Sigmoid colon (tissue), 7 donors: ENCODE data around the gene CP. TPM values are rescaled to one million over a fixed set of nuclear protein-coding genes. Genes with fewer than 3 reads are reported as not detected.

Source experiments
- DNase-seq: peaks from one replicate; pipeline ENCODE4 v3.0.0-alpha.2; 2019
- H3K27ac ChIP-seq, 4 donors: fragments of 200-600 bp; sonication (generic); one replicate each; pipeline ENCODE4 v1.5.1; 2016 to 2019; ENCODE audit warnings: mild to moderate bottlenecking in 1 of 4
- H3K27me3 ChIP-seq, 3 donors: fragments of 200-600 bp; sonication (generic); one replicate each; pipeline ENCODE4 v1.5.1; 2019; ENCODE audit warnings: mild to moderate bottlenecking in 1 of 3
- H3K36me3 ChIP-seq, 4 donors: fragments of 200-600 bp; sonication (generic); one replicate each; pipeline ENCODE4 v1.5.1; 2016 to 2019
- H3K4me1 ChIP-seq, 4 donors: fragments of 200-600 bp; sonication (generic); one replicate each; pipeline ENCODE4 v1.5.1; 2017 to 2019
- H3K4me3 ChIP-seq, 4 donors: fragments of 200-600 bp; sonication (generic); one replicate each; pipeline ENCODE4 v1.5.1; 2017 to 2019; ENCODE audit warnings: mild to moderate bottlenecking in 2 of 4, moderate library complexity in 1 of 4
- H3K9me3 ChIP-seq, 4 donors: fragments of 200-600 bp in 3 of 4; sonication (generic) in 3 of 4; one replicate each; pipeline versions ENCODE4 v1.5.1 to v1.6.1; 2013 to 2019
- CTCF ChIP-seq, 4 experiments: fragments of 450-650 bp in 3 of 4; fragments of 200-600 bp in 1 of 4; IDR thresholded peaks; one replicate each; pipeline ENCODE4 v1.5.1; 2016 to 2019; ENCODE audit warnings: antibody characterized with exemption in 4 of 4, mild to moderate bottlenecking in 3 of 4, moderate library complexity in 2 of 4
- EP300 ChIP-seq, 4 donors: sonication (generic); formaldehyde crosslinking; IDR thresholded peaks; one replicate each; pipeline ENCODE4 v1.6.1; 2017; ENCODE audit warnings: antibody characterized with exemption in 4 of 4
- POLR2A ChIP-seq, 2 donors: fragments of 450-650 bp; IDR thresholded peaks; one replicate each; pipeline ENCODE4 v1.6.1; 2016; ENCODE audit warnings: antibody characterized with exemption in 2 of 2, mild to moderate bottlenecking in 2 of 2, moderate library complexity in 2 of 2
- POLR2AphosphoS5 ChIP-seq, 4 donors: sonication (generic); formaldehyde crosslinking; IDR thresholded peaks; one replicate each; pipeline ENCODE4 v1.6.1; 2017; ENCODE audit warnings: antibody characterized with exemption in 4 of 4
- WGBS, 2 donors: extraction: QIAGEN DNeasy Blood & Tissue Kit; methylation state at CpG; one replicate each; pipeline ENCODE4 v1.1.7; 2013; 5-methylcytosine and 5-hydroxymethylcytosine counted together
- intact Hi-C: fragments of 100-400 bp; cut with DNase I; formaldehyde crosslinking; loops from one replicate; pipeline ENCODE4 v1.15.1; 2023
- polyA plus RNA-seq, 3 donors: library from polyadenylated mRNA; stranded (reverse); fragments of 200-250 nt; gene quantifications; one replicate each; pipeline ENCODE4 v1.2.3, GENCODE V29; 2013
- total RNA-seq, 4 donors: library from RNA; depleted of rRNA; stranded (reverse); fragments of >200 nt; gene quantifications; one replicate each; pipeline ENCODE4 v1.1.0, GENCODE V29; 2016
- donor health status: healthy with polysubstance abuse.
- donor health status: Bipolar disorder and iron deficiency.
- donor health status: healthy.

CP gene
- total and polyA plus RNA-seq, 7 donors = 0.69 to 13.2 (median 6.6) TPM

DNA sequence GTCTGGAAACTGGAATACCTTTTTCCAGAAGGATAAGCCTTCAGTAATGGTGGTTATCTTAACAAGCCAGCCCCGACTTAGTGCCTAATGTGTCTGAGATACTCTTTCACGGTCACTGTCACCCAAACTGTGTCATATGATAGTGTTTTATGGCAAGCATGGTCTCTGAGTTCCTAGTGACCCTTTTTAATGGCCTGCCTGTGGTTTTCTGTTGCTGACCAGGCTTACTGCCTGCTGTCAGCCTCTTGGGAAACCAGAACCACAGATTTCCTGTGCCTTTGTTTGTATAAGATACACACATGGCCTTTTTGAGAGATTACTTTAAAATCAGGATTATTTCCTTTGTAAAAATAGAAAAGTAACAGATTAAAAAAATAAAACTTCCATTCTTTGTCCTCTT lies 69.8 kb downstream of the CP start:
- no peak overlapping the region for H3K27ac ChIP-seq
- intact Hi-C loops = no loop called here
- H3K36me3 ChIP-seq = peaks cover 0 to 64% (median 6%) of the 10 kb centered on the region in 4 donors
- H3K27me3 ChIP-seq = no peaks in the 10 kb centered on the region
- H3K4me3 ChIP-seq = no peak overlapping the region
- no peaks in the 10 kb centered on the region for H3K9me3 ChIP-seq
- TF ChIP-seq POLR2AphosphoS5 (IDR thresholded peaks at IDR 0.05) (no peak), EP300 (IDR thresholded peaks at IDR 0.05) (no peak), CTCF (IDR thresholded peaks at IDR 0.05) (no peak), POLR2A (IDR thresholded peaks at IDR 0.05) (no peak)
- 58 to 84% methylated on average over 2 of the region's 2 CpGs for WGBS, 2 donors
- H3K4me1 ChIP-seq = no peaks in the 10 kb centered on the region
- no peak for DNase-seq

DNA sequence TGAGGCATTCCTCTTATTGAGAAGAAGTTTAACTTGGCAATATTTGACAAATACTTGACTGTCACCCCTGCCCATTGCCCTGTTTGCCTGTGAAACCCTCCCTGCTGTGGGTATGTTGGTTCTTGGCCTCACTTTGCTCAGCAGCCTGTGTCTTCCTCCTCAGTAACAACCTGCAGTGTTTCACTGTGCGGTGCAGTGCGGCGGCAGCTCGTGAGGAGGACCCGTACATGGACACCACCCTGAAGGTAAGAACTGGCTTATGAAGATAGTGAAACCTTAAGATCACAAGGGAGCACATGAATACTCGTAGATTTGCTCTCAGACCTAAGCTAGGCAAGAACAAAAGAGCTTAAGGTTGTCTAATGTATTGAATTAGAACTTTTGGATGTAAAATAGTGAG lies 71.2 kb downstream of the CP start:
- Histone ChIP-seq H3K4me3 (no peak overlapping the region), H3K4me1 (no peaks in the 10 kb centered on the region), H3K36me3 (peaks cover 0 to 65% (median 1%) of the 10 kb centered on the region in 4 donors), H3K9me3 (no peaks in the 10 kb centered on the region), H3K27ac (no peak overlapping the region), H3K27me3 (no peaks in the 10 kb centered on the region)
- intact Hi-C loops = no loop called here
- no peak for DNase-seq
- TF ChIP-seq POLR2A (IDR thresholded peaks at IDR 0.05) (no peak), EP300 (IDR thresholded peaks at IDR 0.05) (no peak), POLR2AphosphoS5 (IDR thresholded peaks at IDR 0.05) (no peak), CTCF (IDR thresholded peaks at IDR 0.05) (no peak)
- WGBS, 2 donors = 95 to 97% methylated on average over 6 of the region's 6 CpGs

- peaks cover 0 to 44% (median 11%) of the 10 kb centered on the region in 4 donors for H3K36me3 ChIP-seq
- 69 to 95% methylated on average over 1 of the region's 1 CpG for WGBS, 2 donors
Observed at GRCh38 chr3:149145974-149146373, 75.7 kb downstream of the CP start.

GRCh38 chr3:149145356-149145755 lies 76.3 kb downstream of the CP start:
- no peak overlapping the region for H3K4me3 ChIP-seq
- no peaks in the 10 kb centered on the region for H3K9me3 ChIP-seq
- peaks cover 0 to 39% (median 11%) of the 10 kb centered on the region in 4 donors for H3K36me3 ChIP-seq
- no peaks in the 10 kb centered on the region for H3K27me3 ChIP-seq
- no peak for DNase-seq
- H3K27ac ChIP-seq = no peak overlapping the region
- intact Hi-C loops = no loop called here
- TF ChIP-seq POLR2A (IDR thresholded peaks at IDR 0.05) (no peak), EP300 (IDR thresholded peaks at IDR 0.05) (no peak), POLR2AphosphoS5 (IDR thresholded peaks at IDR 0.05) (no peak), CTCF (IDR thresholded peaks at IDR 0.05) (no peak)
- WGBS, 2 donors = 75 to 93% methylated on average over 2 of the region's 2 CpGs
- H3K4me1 ChIP-seq = no peaks in the 10 kb centered on the region

More at GRCh38 chr3:149145974-149146373, 75.7 kb downstream of the CP start:
- H3K9me3 ChIP-seq = no peaks in the 10 kb centered on the region
- intact Hi-C loops = no loop called here
- no peak overlapping the region for H3K4me3 ChIP-seq
- no peaks in the 10 kb centered on the region for H3K4me1 ChIP-seq
- H3K27ac ChIP-seq = peak overlapping the region in 1 of 4 donors; percentile 32
- no peaks in the 10 kb centered on the region for H3K27me3 ChIP-seq
- TF ChIP-seq POLR2A (IDR thresholded peaks at IDR 0.05) (no peak), POLR2AphosphoS5 (IDR thresholded peaks at IDR 0.05) (no peak), EP300 (IDR thresholded peaks at IDR 0.05) (no peak), CTCF (IDR thresholded peaks at IDR 0.05) (no peak)
- no peak for DNase-seq

DNA sequence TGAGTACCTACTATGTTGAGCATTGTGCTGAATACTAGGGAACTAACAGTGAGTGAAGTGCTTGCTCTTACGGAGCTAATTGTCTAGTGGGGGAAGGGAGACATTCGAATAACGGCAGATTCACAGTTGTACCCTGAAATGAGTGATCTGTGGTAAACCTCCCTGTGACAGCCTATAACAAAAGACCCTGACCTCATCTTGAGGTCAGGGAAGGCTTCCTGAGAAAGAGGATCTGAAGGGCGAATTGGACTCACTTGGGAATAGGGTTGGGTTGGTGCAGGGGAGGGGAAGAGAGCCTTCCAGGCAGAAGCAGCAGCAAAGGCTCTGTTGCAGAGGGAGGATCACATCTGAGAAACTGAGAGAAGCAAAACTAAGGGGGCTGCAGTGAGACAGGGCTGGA lies 78.9 kb downstream of the CP start:
- no peak for TF ChIP-seq POLR2A (IDR thresholded peaks at IDR 0.05)
- TF ChIP-seq POLR2AphosphoS5 (IDR thresholded peaks at IDR 0.05) = no peak
- TF ChIP-seq CTCF (IDR thresholded peaks at IDR 0.05) = no peak
- TF ChIP-seq EP300 (IDR thresholded peaks at IDR 0.05) = no peak
- DNase-seq = no peak
- no peak overlapping the region for H3K27ac ChIP-seq
- no peak overlapping the region for H3K4me3 ChIP-seq
- WGBS, 2 donors = 64 to 91% methylated on average over 4 of the region's 4 CpGs
- H3K4me1 ChIP-seq = no peaks in the 10 kb centered on the region
- H3K27me3 ChIP-seq = no peaks in the 10 kb centered on the region
- no peaks in the 10 kb centered on the region for H3K9me3 ChIP-seq
- H3K36me3 ChIP-seq = peaks cover 0 to 32% (median 10%) of the 10 kb centered on the region in 4 donors
- intact Hi-C loops = no loop called here
